ENCODE results near the gene TNS1.

TNS1 gene

DNA sequence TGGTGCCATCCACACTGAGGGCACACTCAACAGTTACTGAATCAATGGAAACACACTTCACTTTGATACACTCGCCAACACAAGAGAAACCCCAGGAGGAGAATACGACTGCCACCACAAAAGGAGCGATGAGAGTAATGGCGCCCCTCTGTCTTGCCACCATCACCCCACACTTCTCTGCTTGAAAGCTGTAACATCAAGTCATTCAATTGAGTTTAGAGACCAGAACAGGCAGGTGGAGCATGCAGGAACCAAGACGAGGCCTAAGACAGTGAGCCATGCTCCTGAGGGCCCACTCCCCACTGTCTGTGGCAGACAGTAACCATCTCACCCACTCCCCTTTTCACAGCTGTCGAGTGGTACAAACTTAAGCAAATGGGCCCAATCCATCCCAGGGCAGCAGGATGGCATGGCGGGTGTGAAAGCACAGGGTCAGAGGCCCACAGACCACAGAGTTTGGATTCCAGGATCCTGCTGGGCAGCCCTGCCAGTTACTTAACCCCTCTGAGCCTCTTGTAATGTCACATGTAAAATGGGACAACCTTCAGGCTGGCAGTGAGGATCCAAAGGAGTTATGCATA is 101.9 kb downstream of the TNS1 start:
- H3K36me3 Mint-ChIP-seq (ENCODE audit: low read depth): no peaks in the 10 kb centered on the region
- H3K4me3 Mint-ChIP-seq: no peak overlapping the region
- no peak for DNase-seq (ENCODE audit: low spot score)
- H3K27me3 Mint-ChIP-seq (ENCODE audit: low read depth): peaks cover 4% of the 10 kb centered on the region
- no peaks in the 10 kb centered on the region for H3K9me3 Mint-ChIP-seq
- H3K27ac Mint-ChIP-seq: no peak overlapping the region
- H3K4me1 Mint-ChIP-seq (ENCODE audit: low read depth): peaks cover 2% of the 10 kb centered on the region

GRCh38 chr2:217900010-217900779 is 102.6 kb downstream of the TNS1 start:
- Mint-ChIP-seq H3K4me3 (no peak overlapping the region), H3K36me3 (ENCODE audit: low read depth) (no peaks in the 10 kb centered on the region), H3K27me3 (ENCODE audit: low read depth) (peaks cover 2% of the 10 kb centered on the region), H3K9me3 (no peaks in the 10 kb centered on the region), H3K27ac (no peak overlapping the region), H3K4me1 (ENCODE audit: low read depth) (peaks cover 2% of the 10 kb centered on the region)
- DNase-seq (ENCODE audit: low spot score): no peak

DNA sequence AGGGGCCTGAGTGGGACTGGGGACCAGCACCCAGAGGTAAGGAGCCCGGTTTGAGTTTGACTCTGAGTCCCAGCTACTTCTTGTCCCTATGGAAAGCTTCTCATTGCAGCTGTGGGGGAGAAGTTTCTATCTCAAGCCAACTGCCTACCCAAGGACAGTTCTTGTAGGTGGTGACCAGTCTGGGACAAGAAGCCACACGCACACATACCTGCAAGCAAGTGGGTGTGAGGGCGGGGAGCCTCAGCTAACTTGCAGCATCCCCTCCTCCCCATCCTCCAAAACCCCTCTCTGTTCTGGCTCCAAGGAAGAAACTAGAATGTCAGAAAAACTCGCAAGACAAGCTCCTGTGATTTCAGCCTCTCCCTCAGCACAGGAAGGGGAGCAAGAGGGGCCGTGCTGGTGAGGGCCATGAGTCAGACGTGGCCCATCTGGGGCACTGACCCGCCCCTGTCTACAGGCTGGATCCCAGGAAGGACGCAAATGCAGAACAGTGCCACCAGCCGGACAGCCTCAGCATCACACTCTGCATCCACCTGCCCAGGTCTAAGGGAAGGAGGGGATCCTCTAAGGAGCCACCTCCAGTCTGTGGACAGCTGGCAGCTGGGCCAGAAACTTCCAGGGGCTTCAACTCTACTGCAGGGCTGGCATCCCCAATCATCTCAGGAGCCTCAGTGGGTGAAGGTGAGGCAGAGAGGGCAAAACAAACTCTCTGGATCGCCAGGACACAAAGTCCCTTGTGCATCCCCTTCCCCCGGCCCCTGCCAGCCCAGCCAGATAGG is 103.4 kb downstream of the TNS1 start:
- Mint-ChIP-seq H3K27me3 (ENCODE audit: low read depth) (peaks cover 1% of the 10 kb centered on the region), H3K4me1 (ENCODE audit: low read depth) (peaks cover 2% of the 10 kb centered on the region), H3K36me3 (ENCODE audit: low read depth) (no peaks in the 10 kb centered on the region), H3K4me3 (no peak overlapping the region), H3K9me3 (no peaks in the 10 kb centered on the region), H3K27ac (no peak overlapping the region)
- no peak for DNase-seq (ENCODE audit: low spot score)

DNA sequence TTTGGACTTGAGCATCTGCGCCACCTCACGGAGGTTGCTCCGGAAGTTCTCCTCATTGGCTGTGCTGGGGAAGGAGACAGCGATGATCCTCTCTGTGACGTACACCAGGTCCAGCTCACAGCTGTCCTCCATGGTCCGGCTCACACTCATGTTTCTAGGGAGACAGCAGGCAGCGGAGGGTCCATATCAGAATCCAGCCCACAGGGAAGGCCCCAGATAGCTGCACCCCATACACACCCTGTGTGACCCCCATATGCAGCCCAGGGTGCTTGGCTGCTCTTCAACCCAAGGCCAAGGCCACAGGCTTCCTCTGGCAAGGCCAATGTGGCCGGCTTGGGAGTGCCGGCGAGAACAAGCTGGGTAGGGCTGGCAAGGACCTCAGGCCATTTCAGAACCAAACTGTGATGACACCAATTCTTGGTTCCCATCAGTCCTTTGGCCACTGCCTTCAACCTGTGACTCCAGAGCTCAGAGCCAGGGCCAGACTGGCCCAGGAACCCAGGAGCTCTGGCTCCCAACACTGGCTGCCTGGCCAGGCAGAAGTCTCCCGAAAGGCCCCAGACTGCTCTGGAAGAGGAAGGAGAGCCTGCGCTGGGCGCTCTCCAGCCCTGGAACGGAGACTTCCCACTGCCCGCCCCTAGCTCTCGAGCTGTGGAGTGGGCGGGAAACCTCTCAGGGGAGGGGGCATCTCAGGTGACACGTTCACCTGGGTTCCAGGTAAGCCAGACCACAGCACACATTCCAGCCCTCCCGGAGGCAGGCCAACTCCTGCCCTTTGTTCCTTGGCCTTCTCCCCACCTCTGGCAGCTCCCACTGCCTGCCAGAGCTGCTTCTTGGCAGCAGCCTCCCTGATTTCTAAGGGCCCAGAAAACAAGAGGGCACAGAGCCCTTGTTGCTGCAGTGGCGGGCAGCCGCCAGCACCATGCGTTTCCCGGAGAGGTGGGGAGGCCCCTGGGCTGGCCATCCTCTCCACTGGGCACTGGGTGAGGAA is 104.7 kb downstream of the TNS1 start:
- no peak overlapping the region for H3K4me3 Mint-ChIP-seq
- no peaks in the 10 kb centered on the region for H3K27me3 Mint-ChIP-seq (ENCODE audit: low read depth)
- H3K36me3 Mint-ChIP-seq (ENCODE audit: low read depth): no peaks in the 10 kb centered on the region
- H3K27ac Mint-ChIP-seq: no peak overlapping the region
- H3K4me1 Mint-ChIP-seq (ENCODE audit: low read depth): peaks cover 2% of the 10 kb centered on the region
- DNase-seq (ENCODE audit: low spot score): no peak
- no peaks in the 10 kb centered on the region for H3K9me3 Mint-ChIP-seq

DNA sequence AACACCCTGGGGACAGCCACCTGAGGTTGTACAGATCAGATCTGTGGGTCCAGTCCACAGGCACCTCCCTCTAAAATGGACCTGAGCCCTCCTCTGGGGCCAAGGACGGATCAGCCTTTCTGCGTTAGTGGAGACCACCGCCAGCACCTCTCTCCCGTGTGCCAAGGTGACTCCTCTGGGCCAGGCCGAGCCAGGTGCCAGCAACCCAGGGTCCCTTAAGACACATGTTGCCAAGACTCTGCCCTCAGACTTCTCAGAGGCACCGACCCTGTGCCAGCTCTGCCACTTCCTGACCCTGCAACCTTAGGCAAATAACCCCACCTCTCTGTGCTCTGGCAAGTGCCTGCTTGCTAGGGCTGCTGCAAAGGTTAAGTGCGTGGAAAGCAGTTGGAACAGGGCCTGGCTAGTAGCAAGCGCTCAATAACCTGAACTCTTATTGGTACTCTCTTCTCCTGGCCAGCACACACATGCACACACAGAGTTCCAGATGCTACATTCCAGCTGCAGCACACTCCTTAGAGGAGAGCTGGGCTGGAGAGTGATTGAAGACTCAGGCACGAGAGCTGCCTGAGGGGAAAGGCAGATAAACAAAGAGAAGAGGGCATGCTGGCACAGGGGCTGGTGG is 105.6 kb downstream of the TNS1 start:
- DNase-seq (ENCODE audit: low spot score): no peak
- Mint-ChIP-seq H3K36me3 (ENCODE audit: low read depth) (no peaks in the 10 kb centered on the region), H3K4me1 (ENCODE audit: low read depth) (no peaks in the 10 kb centered on the region), H3K27me3 (ENCODE audit: low read depth) (no peaks in the 10 kb centered on the region), H3K27ac (no peak overlapping the region), H3K9me3 (no peaks in the 10 kb centered on the region), H3K4me3 (no peak overlapping the region)

GRCh38 chr2:217895070-217895635 is 107.6 kb downstream of the TNS1 start:
- Mint-ChIP-seq H3K36me3 (ENCODE audit: low read depth) (no peaks in the 10 kb centered on the region), H3K27me3 (ENCODE audit: low read depth) (no peaks in the 10 kb centered on the region)

GRCh38 chr2:217893440-217893839 is 109.4 kb downstream of the TNS1 start:
- Mint-ChIP-seq H3K27ac (no peak overlapping the region), H3K4me3 (no peak overlapping the region), H3K4me1 (ENCODE audit: low read depth) (no peaks in the 10 kb centered on the region), H3K9me3 (no peaks in the 10 kb centered on the region), H3K36me3 (ENCODE audit: low read depth) (no peaks in the 10 kb centered on the region), H3K27me3 (ENCODE audit: low read depth) (no peaks in the 10 kb centered on the region)
- DNase-seq (ENCODE audit: low spot score): no peak

More at GRCh38 chr2:217895070-217895635, 107.6 kb downstream of the TNS1 start:
- no peak overlapping the region for H3K27ac Mint-ChIP-seq
- H3K9me3 Mint-ChIP-seq: no peaks in the 10 kb centered on the region
- H3K4me1 Mint-ChIP-seq (ENCODE audit: low read depth): no peaks in the 10 kb centered on the region
- no peak for DNase-seq (ENCODE audit: low spot score)
- H3K4me3 Mint-ChIP-seq: no peak overlapping the region

- H3K27me3 Mint-ChIP-seq (ENCODE audit: low read depth): no peaks in the 10 kb centered on the region
- no peaks in the 10 kb centered on the region for H3K9me3 Mint-ChIP-seq
- no peak overlapping the region for H3K27ac Mint-ChIP-seq
- no peaks in the 10 kb centered on the region for H3K4me1 Mint-ChIP-seq (ENCODE audit: low read depth)
- DNase-seq (ENCODE audit: low spot score): no peak
- H3K36me3 Mint-ChIP-seq (ENCODE audit: low read depth): no peaks in the 10 kb centered on the region
- H3K4me3 Mint-ChIP-seq: no peak overlapping the region
These were observed 110.2 kb downstream of the TNS1 start for GRCh38 chr2:217892560-217892959.

GRCh38 chr2:217890445-217890844 is 112.3 kb downstream of the TNS1 start:
- Mint-ChIP-seq H3K27ac (no peak overlapping the region), H3K9me3 (no peaks in the 10 kb centered on the region), H3K27me3 (ENCODE audit: low read depth) (no peaks in the 10 kb centered on the region), H3K4me1 (ENCODE audit: low read depth) (no peaks in the 10 kb centered on the region), H3K4me3 (no peak overlapping the region), H3K36me3 (ENCODE audit: low read depth) (no peaks in the 10 kb centered on the region)
- DNase-seq (ENCODE audit: low spot score): no peak

- no peak overlapping the region for H3K4me3 Mint-ChIP-seq
- no peak overlapping the region for H3K27ac Mint-ChIP-seq
- no peak for DNase-seq (ENCODE audit: low spot score)
- H3K27me3 Mint-ChIP-seq (ENCODE audit: low read depth): no peaks in the 10 kb centered on the region
- H3K4me1 Mint-ChIP-seq (ENCODE audit: low read depth): no peaks in the 10 kb centered on the region
- H3K36me3 Mint-ChIP-seq (ENCODE audit: low read depth): no peaks in the 10 kb centered on the region
- no peaks in the 10 kb centered on the region for H3K9me3 Mint-ChIP-seq
These were observed 113.1 kb downstream of the TNS1 start for GRCh38 chr2:217889656-217890055.

GRCh38 chr2:217887841-217888701 is 114.7 kb downstream of the TNS1 start:
- no peak overlapping the region for H3K4me3 Mint-ChIP-seq
- no peak overlapping the region for H3K27ac Mint-ChIP-seq
- H3K4me1 Mint-ChIP-seq (ENCODE audit: low read depth): no peaks in the 10 kb centered on the region

DNA sequence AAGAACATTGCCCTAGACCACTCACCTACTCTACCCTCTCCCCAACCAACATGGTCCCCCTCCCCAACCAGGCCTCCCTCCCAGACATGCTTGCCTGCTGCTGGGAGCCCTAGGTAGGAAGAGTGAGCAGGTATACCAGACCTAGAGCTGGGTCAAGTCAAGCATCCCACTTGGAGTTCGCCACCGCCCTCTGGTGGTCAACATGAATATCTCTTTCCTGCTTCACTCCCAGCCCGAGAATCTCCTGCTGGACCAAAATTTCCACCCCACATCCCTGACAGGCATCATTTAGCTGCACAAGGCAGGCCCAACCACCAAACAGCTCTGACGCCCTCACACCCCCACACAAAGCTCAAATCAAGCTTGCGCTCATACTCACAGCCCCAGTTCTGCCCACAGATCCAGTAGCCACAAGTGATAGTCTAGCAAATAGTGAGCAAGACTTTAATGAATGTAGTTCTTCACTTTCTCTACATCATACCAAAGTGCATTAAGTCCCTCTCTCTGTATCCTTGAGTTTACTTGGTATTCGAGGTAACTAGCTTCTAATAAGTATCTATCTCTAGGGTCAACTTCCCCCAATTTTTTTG is 116.0 kb downstream of the TNS1 start:
- Mint-ChIP-seq H3K9me3 (no peaks in the 10 kb centered on the region), H3K27ac (no peak overlapping the region), H3K4me3 (no peak overlapping the region), H3K4me1 (ENCODE audit: low read depth) (no peaks in the 10 kb centered on the region), H3K36me3 (ENCODE audit: low read depth) (no peaks in the 10 kb centered on the region), H3K27me3 (ENCODE audit: low read depth) (no peaks in the 10 kb centered on the region)
- DNase-seq (ENCODE audit: low spot score): peak; percentile 23

More at GRCh38 chr2:217887841-217888701, 114.7 kb downstream of the TNS1 start:
- Mint-ChIP-seq H3K9me3 (no peaks in the 10 kb centered on the region), H3K36me3 (ENCODE audit: low read depth) (no peaks in the 10 kb centered on the region), H3K27me3 (ENCODE audit: low read depth) (no peaks in the 10 kb centered on the region)
- no peak for DNase-seq (ENCODE audit: low spot score)
